Lung (tissue), 12 donors: ENCODE data around the gene QPRT. TPM values are rescaled to one million over a fixed set of nuclear protein-coding genes. Genes with fewer than 3 reads are reported as not detected.

Source experiments
- ATAC-seq: fragments of 200-7000 bp; cut with Tn5 transposase; one replicate; pipeline ENCODE4 v1.9.1; 2020; ENCODE audit warnings: moderate number of reproducible peaks; ENCODE audit not compliant: insufficient read depth, low FRiP score
- DNase-seq, 3 donors: peaks; one replicate each; pipeline ENCODE4 v3.0.0-alpha.2; 2013 to 2017
- H3K27ac ChIP-seq, 2 donors: one replicate each; pipeline ENCODE4 v1.5.1; 2013; ENCODE audit warnings: mild to moderate bottlenecking in 2 of 2, moderate library complexity in 2 of 2, control low read depth in 1 of 2, inconsistent platforms in 1 of 2, low read depth in 1 of 2, low read length in 1 of 2
- H3K27me3 ChIP-seq, 3 donors: one replicate each; pipeline ENCODE4 v1.5.1; 2013; ENCODE audit warnings: low read length in 2 of 3; ENCODE audit not compliant: control insufficient read depth in 3 of 3, insufficient read depth in 3 of 3
- H3K36me3 ChIP-seq, 4 donors: one replicate each; pipeline ENCODE4 v1.5.1; 2013; ENCODE audit warnings: low read length in 4 of 4, mild to moderate bottlenecking in 1 of 4, moderate library complexity in 1 of 4; ENCODE audit not compliant: control insufficient read depth in 4 of 4, insufficient read depth in 4 of 4
- H3K4me1 ChIP-seq, 5 donors: one replicate each; pipeline ENCODE4 v1.5.1; 2013; ENCODE audit warnings: low read length in 5 of 5, mild to moderate bottlenecking in 2 of 5, moderate library complexity in 1 of 5; ENCODE audit not compliant: control insufficient read depth in 5 of 5, insufficient read depth in 5 of 5
- H3K4me3 ChIP-seq: one replicate; pipeline ENCODE4 v1.5.1; 2013; ENCODE audit warnings: mild to moderate bottlenecking, control low read depth, moderate library complexity
- H3K9ac ChIP-seq, 2 donors: one replicate each; pipeline ENCODE4 v1.5.1; 2013; ENCODE audit warnings: low read length in 2 of 2, control low read depth in 1 of 2; ENCODE audit not compliant: insufficient read depth in 1 of 2
- H3K9me3 ChIP-seq, 4 donors: one replicate each; pipeline ENCODE4 v1.5.1; 2013; ENCODE audit warnings: low read length in 3 of 4, mild to moderate bottlenecking in 1 of 4, moderate library complexity in 1 of 4; ENCODE audit not compliant: control insufficient read depth in 4 of 4, insufficient read depth in 3 of 4
- CTCF ChIP-seq: IDR thresholded peaks from 2 replicates; pipeline ENCODE4 v1.5.1; 2012; ENCODE audit warnings: mild to moderate bottlenecking; ENCODE audit errors: control extremely low read depth, extremely low read depth
- WGBS, 2 donors: extraction: QIAGEN DNeasy Blood & Tissue Kit; methylation state at CpG; one replicate each; pipeline ENCODE4 v1.1.7; 2013; 5-methylcytosine and 5-hydroxymethylcytosine counted together
- polyA plus RNA-seq, 2 donors: library from polyadenylated mRNA; stranded (reverse); fragments of 200-250 nt; gene quantifications; one replicate each; pipeline ENCODE4 v1.2.1, GENCODE V29; 2013
- total RNA-seq, 2 donors: library from RNA; depleted of rRNA in 1 of 2; stranded (reverse); fragments of >200 nt in 1 of 2; gene quantifications; one replicate each; pipeline ENCODE4 v1.2.1, GENCODE V29; 2014 to 2021
- donor health status: control.
- donor health status: control.
- donor health status: Bipolar disorder and iron deficiency.
- donor health status: healthy.
- donor health status: DM: yes; HTN: yes; CAD: no.

Gene QPRT
- total and polyA plus RNA-seq, 4 donors, result 8.7 to 23.1 (median 15.8) TPM

GRCh38 chr16:29696881-29697331 is 17.9 kb downstream of the QPRT start:
- Histone ChIP-seq H3K36me3 (peaks cover 0 to 9% (median 2%) of the 10 kb centered on the region in 4 donors), H3K27ac (no peak overlapping the region), H3K27me3 (no peaks in the 10 kb centered on the region), H3K9ac (no peak overlapping the region), H3K4me1 (peaks cover 0 to 6% (median 0%) of the 10 kb centered on the region in 5 donors), H3K9me3 (peaks cover 0 to 2% (median 0%) of the 10 kb centered on the region in 4 donors), H3K4me3 (no peak overlapping the region)
- no peak for TF ChIP-seq CTCF
- 92 to 96% methylated on average over 21 of the region's 21 CpGs for WGBS, 2 donors
- ATAC-seq (no peak), DNase-seq (no peak)

DNA sequence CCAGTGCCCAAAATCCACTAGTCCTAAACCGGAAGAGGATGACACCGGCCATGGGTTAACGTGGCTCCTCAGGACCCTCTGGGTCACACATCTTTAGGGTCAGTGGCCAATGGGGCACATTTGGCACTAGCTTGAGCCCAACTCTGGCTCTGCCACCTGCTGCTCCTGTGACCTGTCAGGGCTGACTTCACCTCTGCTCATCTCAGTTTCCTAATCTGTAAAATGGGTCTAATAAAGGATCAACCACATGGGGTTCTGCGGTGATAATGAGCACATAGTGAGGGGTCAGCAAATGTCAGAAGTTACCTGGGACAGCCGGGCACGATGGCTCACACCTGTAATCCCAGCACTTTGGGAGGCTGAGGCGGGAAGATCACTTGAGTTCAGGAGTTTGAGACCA is 18.4 kb downstream of the QPRT start:
- 96% methylated on average over 7 of the region's 7 CpGs for WGBS, 2 donors
- H3K27ac ChIP-seq, result no peak overlapping the region

GRCh38 chr16:29698042-29698441 is 19.1 kb downstream of the QPRT start:
- peaks cover 0 to 6% (median 0%) of the 10 kb centered on the region in 5 donors for H3K4me1 ChIP-seq
- 76 to 77% methylated on average over 2 of the region's 2 CpGs for WGBS, 2 donors
- H3K27me3 ChIP-seq, result no peaks in the 10 kb centered on the region
- DNase-seq (no peak), ATAC-seq (no peak)
- H3K4me3 ChIP-seq, result no peak overlapping the region
- H3K9me3 ChIP-seq, result peaks cover 0 to 2% (median 0%) of the 10 kb centered on the region in 4 donors
- H3K27ac ChIP-seq, result no peak overlapping the region
- TF ChIP-seq CTCF, result no peak
- no peak overlapping the region for H3K9ac ChIP-seq
- H3K36me3 ChIP-seq, result peaks cover 0 to 9% (median 2%) of the 10 kb centered on the region in 4 donors

More for the DNA sequence above, 18.4 kb downstream of the QPRT start:
- no peak overlapping the region for H3K9ac ChIP-seq
- peaks cover 0 to 6% (median 0%) of the 10 kb centered on the region in 5 donors for H3K4me1 ChIP-seq
- H3K4me3 ChIP-seq, result no peak overlapping the region
- H3K36me3 ChIP-seq, result peaks cover 0 to 9% (median 2%) of the 10 kb centered on the region in 4 donors
- ATAC-seq (no peak), DNase-seq (no peak)
- H3K27me3 ChIP-seq, result no peaks in the 10 kb centered on the region
- H3K9me3 ChIP-seq, result peaks cover 0 to 2% (median 0%) of the 10 kb centered on the region in 4 donors
- TF ChIP-seq CTCF, result no peak
